Liver (tissue), 9 donors: ENCODE data around the gene DRD4. TPM values are rescaled to one million over a fixed set of nuclear protein-coding genes. Genes with fewer than 3 reads are reported as not detected.

Source experiments
- DNase-seq: peaks from one replicate; pipeline ENCODE4 v3.0.0-alpha.2; 2017; ENCODE audit warnings: low spot score
- H3K27ac ChIP-seq, 2 donors: one replicate each; pipeline ENCODE4 v1.7.0; 2013; ENCODE audit warnings: inconsistent platforms in 2 of 2, low read length in 2 of 2, control low read depth in 1 of 2, low read depth in 1 of 2, mild to moderate bottlenecking in 1 of 2
- H3K27me3 ChIP-seq, 4 donors: one replicate each; pipeline versions ENCODE4 v1.6.1 to v1.7.0; 2013; ENCODE audit warnings: low read length in 3 of 4, inconsistent platforms in 1 of 4, mild to moderate bottlenecking in 1 of 4, moderate library complexity in 1 of 4; ENCODE audit not compliant: control insufficient read depth in 4 of 4, insufficient read depth in 4 of 4
- H3K36me3 ChIP-seq, 4 donors: one replicate each; pipeline versions ENCODE4 v1.6.1 to v1.7.0; 2013; ENCODE audit warnings: low read length in 3 of 4, mild to moderate bottlenecking in 3 of 4, low read depth in 1 of 4, moderate library complexity in 1 of 4; ENCODE audit not compliant: control insufficient read depth in 4 of 4, insufficient read depth in 3 of 4
- H3K4me1 ChIP-seq, 4 donors: one replicate each; pipeline versions ENCODE4 v1.6.1 to v1.7.0; 2013; ENCODE audit warnings: low read length in 3 of 4, mild to moderate bottlenecking in 3 of 4, moderate library complexity in 1 of 4; ENCODE audit not compliant: control insufficient read depth in 4 of 4, insufficient read depth in 4 of 4
- H3K4me3 ChIP-seq, 3 donors: one replicate each; pipeline versions ENCODE4 v1.6.1 to v1.7.0; 2013; ENCODE audit warnings: low read length in 3 of 3, control low read depth in 1 of 3, low read depth in 1 of 3, mild to moderate bottlenecking in 1 of 3
- H3K9ac ChIP-seq, 2 donors: one replicate each; pipeline ENCODE4 v1.7.0; 2013; ENCODE audit warnings: low read length in 2 of 2, mild to moderate bottlenecking in 2 of 2, moderate library complexity in 2 of 2, control low read depth in 1 of 2, low read depth in 1 of 2
- H3K9me3 ChIP-seq, 4 donors: one replicate each; pipeline versions ENCODE4 v1.6.1 to v1.7.0; 2013; ENCODE audit warnings: low read length in 3 of 4; ENCODE audit not compliant: control insufficient read depth in 4 of 4
- EGR1 ChIP-seq, 2 donors: IDR thresholded peaks; 2 replicates each; pipeline ENCODE4 v1.6.1; 2016 to 2018; ENCODE audit warnings: antibody characterized with exemption in 2 of 2, low read depth in 2 of 2
- FOXA1 ChIP-seq: IDR thresholded peaks from 2 replicates; pipeline ENCODE4 v1.6.1; 2016; ENCODE audit warnings: antibody characterized with exemption
- FOXA2 ChIP-seq: IDR thresholded peaks from 2 replicates; pipeline ENCODE4 v1.6.1; 2016; ENCODE audit warnings: antibody characterized with exemption
- GABPA ChIP-seq, 2 donors: IDR thresholded peaks in 1 of 2; conservative IDR thresholded peaks in 1 of 2; 2 replicates each; pipeline ENCODE4 v1.6.1; 2016; ENCODE audit warnings: antibody characterized with exemption in 2 of 2, mild to moderate bottlenecking in 1 of 2, moderate library complexity in 1 of 2
- HNF4A ChIP-seq, 2 donors: conservative IDR thresholded peaks; 2 replicates each; pipeline ENCODE4 v1.6.1; 2016; ENCODE audit warnings: antibody characterized with exemption in 2 of 2, mild to moderate bottlenecking in 2 of 2
- HNF4G ChIP-seq: IDR thresholded peaks from 2 replicates; pipeline ENCODE4 v1.6.1; 2016; ENCODE audit warnings: antibody characterized with exemption
- JUND ChIP-seq, 2 donors: IDR thresholded peaks; 2 replicates each; pipeline ENCODE4 v1.6.1; 2016; ENCODE audit warnings: antibody characterized with exemption in 2 of 2
- NR2F2 ChIP-seq: IDR thresholded peaks from 2 replicates; pipeline ENCODE4 v1.6.1; 2016; ENCODE audit warnings: antibody characterized with exemption
- RXRA ChIP-seq, 2 donors: IDR thresholded peaks; 2 replicates each; pipeline ENCODE4 v1.6.1; 2017 to 2018; ENCODE audit warnings: antibody characterized with exemption in 2 of 2, mild to moderate bottlenecking in 1 of 2
- SP1 ChIP-seq: IDR thresholded peaks from 2 replicates; pipeline ENCODE4 v1.6.1; 2018; ENCODE audit warnings: antibody characterized with exemption, mild to moderate bottlenecking
- TAF1 ChIP-seq: conservative IDR thresholded peaks from 2 replicates; pipeline ENCODE4 v1.6.1; 2016; ENCODE audit warnings: antibody characterized with exemption, mild to moderate bottlenecking
- ZBTB33 ChIP-seq: IDR thresholded peaks from 2 replicates; pipeline ENCODE4 v1.6.1; 2016; ENCODE audit warnings: antibody characterized with exemption
- WGBS: extraction: QIAGEN DNeasy Blood & Tissue Kit; methylation state at CpG from one replicate; pipeline ENCODE4 v1.1.7; 2013; 5-methylcytosine and 5-hydroxymethylcytosine counted together
- polyA plus RNA-seq, 2 donors: library from polyadenylated mRNA; stranded (reverse) in 1 of 2; unstranded in 1 of 2; fragments of 200-250 nt in 1 of 2; fragments of >200 nt in 1 of 2; fragmentation: Nextera tagmentation in 1 of 2; extraction: Ambion mirVana in 1 of 2; gene quantifications; one replicate each; pipeline versions ENCODE4 v1.2.1 to v1.2.3, GENCODE V29; 2013 to 2015
- total RNA-seq, 2 donors: library from RNA; depleted of rRNA; stranded (reverse); fragments of >200 nt; gene quantifications; one replicate each; pipeline ENCODE4 v1.2.3, GENCODE V29; 2014
- TF ChIP-seq, protein P1 (sequence below): IDR thresholded peaks from 2 replicates; pipeline ENCODE4 v1.6.1; 2016; ENCODE audit warnings: antibody characterized with exemption
- TF ChIP-seq, protein P2 (sequence below): IDR thresholded peaks from 2 replicates; pipeline ENCODE4 v1.6.1; 2016; ENCODE audit warnings: antibody characterized with exemption, mild to moderate bottlenecking
- TF ChIP-seq, protein P3 (sequence below): fragments of 150-350 bp; IDR thresholded peaks from 2 replicates; pipeline ENCODE4 v1.5.1; 2017; ENCODE audit warnings: improper control_type of control experiment, low read depth, low read length; ENCODE audit not compliant: missing input control
- TF ChIP-seq, protein P4 (sequence below): IDR thresholded peaks from 2 replicates; pipeline ENCODE4 v1.6.1; 2016; ENCODE audit warnings: antibody characterized with exemption
- donor health status: healthy.
- donor health status: healthy.
- donor health status: healthy.
- donor health status: healthy.
- donor health status: healthy.

DRD4 gene
- total and polyA plus RNA-seq, 4 donors: not detected

DNA sequence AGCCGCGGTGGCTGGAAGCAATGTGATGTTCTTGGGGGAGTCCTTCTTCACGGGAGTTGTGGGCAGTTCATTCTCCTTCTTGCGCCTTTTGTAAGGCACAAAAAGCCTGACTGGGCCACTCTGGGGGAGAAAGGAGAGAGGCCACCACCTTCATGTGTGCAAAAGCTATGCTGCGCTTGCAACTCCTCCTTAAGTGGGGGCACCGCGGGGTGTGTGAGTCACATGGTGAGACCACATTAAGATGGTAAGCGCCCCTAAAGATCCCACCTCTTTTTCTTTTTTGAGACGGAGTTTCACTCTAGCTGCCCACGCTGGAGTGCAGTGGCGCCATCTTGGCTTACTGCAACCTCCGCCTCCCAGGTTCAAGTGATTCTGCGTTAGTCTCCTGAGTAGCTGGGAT lies 43.9 kb downstream of the DRD4 start:
- TF ChIP-seq HNF4G (no peak), SP1 (no peak), RXRA (IDR thresholded peaks at IDR 0.05) (no peak), HNF4A (conservative IDR thresholded peaks at IDR 0.05) (no peak), GABPA (IDR thresholded peaks at IDR 0.05 in 1 of 2, conservative IDR thresholded peaks at IDR 0.05 in 1 of 2) (no peak), FOXA1 (no peak), JUND (IDR thresholded peaks at IDR 0.05) (no peak), ZBTB33 (no peak), FOXA2 (no peak)
- TF ChIP-seq, protein P1, sequence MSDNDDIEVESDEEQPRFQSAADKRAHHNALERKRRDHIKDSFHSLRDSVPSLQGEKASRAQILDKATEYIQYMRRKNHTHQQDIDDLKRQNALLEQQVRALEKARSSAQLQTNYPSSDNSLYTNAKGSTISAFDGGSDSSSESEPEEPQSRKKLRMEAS: no peak
- TF ChIP-seq, protein P2, sequence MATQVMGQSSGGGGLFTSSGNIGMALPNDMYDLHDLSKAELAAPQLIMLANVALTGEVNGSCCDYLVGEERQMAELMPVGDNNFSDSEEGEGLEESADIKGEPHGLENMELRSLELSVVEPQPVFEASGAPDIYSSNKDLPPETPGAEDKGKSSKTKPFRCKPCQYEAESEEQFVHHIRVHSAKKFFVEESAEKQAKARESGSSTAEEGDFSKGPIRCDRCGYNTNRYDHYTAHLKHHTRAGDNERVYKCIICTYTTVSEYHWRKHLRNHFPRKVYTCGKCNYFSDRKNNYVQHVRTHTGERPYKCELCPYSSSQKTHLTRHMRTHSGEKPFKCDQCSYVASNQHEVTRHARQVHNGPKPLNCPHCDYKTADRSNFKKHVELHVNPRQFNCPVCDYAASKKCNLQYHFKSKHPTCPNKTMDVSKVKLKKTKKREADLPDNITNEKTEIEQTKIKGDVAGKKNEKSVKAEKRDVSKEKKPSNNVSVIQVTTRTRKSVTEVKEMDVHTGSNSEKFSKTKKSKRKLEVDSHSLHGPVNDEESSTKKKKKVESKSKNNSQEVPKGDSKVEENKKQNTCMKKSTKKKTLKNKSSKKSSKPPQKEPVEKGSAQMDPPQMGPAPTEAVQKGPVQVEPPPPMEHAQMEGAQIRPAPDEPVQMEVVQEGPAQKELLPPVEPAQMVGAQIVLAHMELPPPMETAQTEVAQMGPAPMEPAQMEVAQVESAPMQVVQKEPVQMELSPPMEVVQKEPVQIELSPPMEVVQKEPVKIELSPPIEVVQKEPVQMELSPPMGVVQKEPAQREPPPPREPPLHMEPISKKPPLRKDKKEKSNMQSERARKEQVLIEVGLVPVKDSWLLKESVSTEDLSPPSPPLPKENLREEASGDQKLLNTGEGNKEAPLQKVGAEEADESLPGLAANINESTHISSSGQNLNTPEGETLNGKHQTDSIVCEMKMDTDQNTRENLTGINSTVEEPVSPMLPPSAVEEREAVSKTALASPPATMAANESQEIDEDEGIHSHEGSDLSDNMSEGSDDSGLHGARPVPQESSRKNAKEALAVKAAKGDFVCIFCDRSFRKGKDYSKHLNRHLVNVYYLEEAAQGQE: no peak
- no peak for DNase-seq
- no peak overlapping the region for H3K4me3 ChIP-seq
- 95% methylated on average over 13 of the region's 13 CpGs for WGBS
- H3K4me1 ChIP-seq: peaks cover 2 to 21% (median 13%) of the 10 kb centered on the region in 4 donors
- H3K9me3 ChIP-seq: no peaks in the 10 kb centered on the region
- H3K9ac ChIP-seq: no peak overlapping the region
- H3K27me3 ChIP-seq: no peaks in the 10 kb centered on the region
- peaks cover 10 to 40% (median 17%) of the 10 kb centered on the region in 4 donors for H3K36me3 ChIP-seq
- H3K27ac ChIP-seq: no peak overlapping the region

DNA sequence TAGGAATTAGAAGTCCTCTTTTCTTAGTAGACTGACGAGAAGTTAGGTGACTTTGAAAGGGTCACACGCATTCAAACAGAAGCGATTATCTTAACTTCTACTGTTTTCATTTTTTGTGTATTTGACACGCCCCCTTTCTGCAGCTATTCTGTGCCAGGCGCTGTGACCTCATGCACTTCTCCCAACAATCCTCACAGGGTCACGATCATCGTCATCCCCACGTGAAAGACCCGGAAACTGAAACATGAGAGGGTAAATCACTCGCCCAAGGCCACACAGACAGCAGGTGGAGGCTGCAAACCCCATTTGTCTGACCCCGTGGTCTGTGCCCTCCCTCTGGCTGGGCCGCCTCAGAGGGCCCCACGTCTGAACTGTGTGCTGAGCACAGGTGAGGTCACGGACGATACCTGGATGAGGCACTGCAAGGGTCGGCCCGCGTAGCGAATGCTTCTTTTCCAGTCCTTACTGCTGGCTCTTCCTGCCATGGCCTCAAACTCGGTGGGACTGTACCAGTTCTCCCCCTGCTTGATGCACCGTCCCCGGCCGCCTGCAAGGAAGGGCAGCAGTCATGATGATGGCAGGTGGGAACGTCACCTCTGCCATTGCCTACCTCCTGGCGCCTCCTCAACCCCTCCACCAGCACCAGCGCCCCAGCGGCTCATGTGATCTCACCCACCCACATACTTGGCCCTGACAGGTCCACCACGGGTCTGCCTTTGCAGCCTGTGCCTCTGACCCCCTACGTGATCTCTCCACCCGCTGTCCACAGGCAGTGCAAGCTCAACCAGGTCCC lies 49.6 kb downstream of the DRD4 start:
- H3K27ac ChIP-seq: no peak overlapping the region
- no peak for DNase-seq
- peaks cover 14 to 61% (median 22%) of the 10 kb centered on the region in 4 donors for H3K36me3 ChIP-seq
- H3K9ac ChIP-seq: no peak overlapping the region
- no peaks in the 10 kb centered on the region for H3K9me3 ChIP-seq
- no peak overlapping the region for H3K4me3 ChIP-seq
- no peaks in the 10 kb centered on the region for H3K4me1 ChIP-seq
- no peaks in the 10 kb centered on the region for H3K27me3 ChIP-seq
- 88% methylated on average over 30 of the region's 30 CpGs for WGBS
- TF ChIP-seq, protein P2: no peak
- TF ChIP-seq HNF4A (conservative IDR thresholded peaks at IDR 0.05) (no peak), NR2F2 (no peak), FOXA2 (no peak), JUND (IDR thresholded peaks at IDR 0.05) (no peak), TAF1 (no peak), GABPA (IDR thresholded peaks at IDR 0.05 in 1 of 2, conservative IDR thresholded peaks at IDR 0.05 in 1 of 2) (no peak), FOXA1 (no peak), SP1 (no peak), EGR1 (IDR thresholded peaks at IDR 0.05; ENCODE audit: low read depth in 2 of 2) (no peak), RXRA (IDR thresholded peaks at IDR 0.05) (no peak)
- TF ChIP-seq, protein P3, sequence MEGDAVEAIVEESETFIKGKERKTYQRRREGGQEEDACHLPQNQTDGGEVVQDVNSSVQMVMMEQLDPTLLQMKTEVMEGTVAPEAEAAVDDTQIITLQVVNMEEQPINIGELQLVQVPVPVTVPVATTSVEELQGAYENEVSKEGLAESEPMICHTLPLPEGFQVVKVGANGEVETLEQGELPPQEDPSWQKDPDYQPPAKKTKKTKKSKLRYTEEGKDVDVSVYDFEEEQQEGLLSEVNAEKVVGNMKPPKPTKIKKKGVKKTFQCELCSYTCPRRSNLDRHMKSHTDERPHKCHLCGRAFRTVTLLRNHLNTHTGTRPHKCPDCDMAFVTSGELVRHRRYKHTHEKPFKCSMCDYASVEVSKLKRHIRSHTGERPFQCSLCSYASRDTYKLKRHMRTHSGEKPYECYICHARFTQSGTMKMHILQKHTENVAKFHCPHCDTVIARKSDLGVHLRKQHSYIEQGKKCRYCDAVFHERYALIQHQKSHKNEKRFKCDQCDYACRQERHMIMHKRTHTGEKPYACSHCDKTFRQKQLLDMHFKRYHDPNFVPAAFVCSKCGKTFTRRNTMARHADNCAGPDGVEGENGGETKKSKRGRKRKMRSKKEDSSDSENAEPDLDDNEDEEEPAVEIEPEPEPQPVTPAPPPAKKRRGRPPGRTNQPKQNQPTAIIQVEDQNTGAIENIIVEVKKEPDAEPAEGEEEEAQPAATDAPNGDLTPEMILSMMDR: no peak
- TF ChIP-seq, protein P4, sequence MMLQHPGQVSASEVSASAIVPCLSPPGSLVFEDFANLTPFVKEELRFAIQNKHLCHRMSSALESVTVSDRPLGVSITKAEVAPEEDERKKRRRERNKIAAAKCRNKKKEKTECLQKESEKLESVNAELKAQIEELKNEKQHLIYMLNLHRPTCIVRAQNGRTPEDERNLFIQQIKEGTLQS: no peak
- TF ChIP-seq, protein P1: no peak
